ENCODE data around the gene MYO1A.
"Not testable (repeated sequence)": the region's sequence is repeated elsewhere in the genome, so short reads cannot be mapped to it uniquely, and the experiment has no call there.

Gene MYO1A

DNA sequence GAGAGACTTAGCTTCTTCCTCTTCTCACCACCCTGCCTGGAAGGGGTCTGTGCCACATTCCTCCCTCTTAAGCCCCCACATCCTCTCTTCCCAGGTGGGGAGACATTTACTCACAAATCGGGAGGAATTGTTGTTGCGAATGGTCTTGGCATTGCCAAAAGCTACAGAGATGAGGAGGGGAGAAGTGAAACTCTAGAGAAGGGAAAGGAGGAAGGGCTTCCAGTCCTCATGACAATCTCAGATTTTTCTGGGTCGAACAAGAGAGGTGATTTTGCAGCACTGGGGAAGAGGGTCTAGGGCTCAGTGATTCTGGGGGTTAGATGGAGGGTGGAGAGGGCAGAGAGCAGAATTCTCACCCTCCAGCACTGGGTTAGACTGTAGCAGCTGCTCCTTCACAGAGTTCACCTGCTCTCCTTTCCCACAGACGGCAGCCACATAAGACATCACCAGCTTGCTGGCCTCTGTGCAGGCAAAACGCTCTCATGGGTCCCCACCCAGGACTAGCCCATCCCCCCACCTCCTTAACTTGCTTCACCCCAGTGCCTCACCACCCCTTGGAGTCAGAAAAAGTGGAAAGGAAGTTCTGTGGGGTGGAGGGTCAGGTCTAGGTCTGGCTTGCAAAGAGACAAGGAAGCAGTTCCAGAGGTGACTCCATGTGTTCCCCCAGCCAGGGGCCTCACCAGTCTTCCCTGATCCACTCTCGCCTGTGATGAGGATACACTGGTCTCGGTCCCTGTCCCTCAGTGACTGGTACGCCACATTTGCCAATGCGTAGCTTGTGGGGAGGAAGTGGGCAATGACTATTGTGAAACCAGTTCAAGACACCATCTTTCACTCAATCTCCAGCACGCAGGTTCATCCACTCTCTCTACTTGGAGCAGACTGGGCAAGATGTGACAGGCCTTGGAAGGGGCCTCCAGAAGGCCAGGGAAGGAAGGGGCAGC lies 2.7 kb downstream of the MYO1A start:
- no peak for DNase-seq

DNA sequence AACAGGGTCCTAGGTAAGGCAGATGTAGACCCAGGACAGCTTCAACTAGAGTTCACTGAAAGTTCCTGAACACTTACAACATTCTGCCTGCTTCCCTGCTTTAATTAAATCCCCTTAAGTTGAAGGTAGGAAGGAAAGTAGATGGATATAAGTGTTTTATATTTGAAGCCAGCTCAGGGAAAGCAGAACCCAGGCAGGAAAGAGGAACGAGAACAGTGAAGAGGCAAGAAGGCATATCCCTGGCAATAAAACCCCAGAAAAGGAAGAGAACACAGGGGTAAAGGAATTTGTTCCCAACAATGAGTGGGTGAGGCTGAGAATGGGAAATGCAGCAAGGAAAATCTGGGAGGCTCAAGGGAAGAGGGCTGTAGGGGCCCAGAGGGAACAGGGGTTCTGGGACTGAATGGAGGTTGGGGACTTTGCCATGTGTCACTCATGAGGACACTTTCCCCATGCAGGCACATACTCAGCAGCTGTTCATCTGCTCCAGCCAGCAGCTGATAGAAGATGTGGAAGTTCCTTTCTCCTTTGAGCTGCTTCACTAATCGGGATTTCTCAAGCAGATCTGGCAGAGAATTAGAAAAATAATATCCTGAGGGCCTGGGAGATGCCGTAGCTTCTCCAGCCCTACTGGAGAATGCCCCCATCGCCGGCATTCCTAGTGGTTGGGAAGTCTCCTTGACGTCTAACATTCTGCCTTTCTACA lies 3.7 kb downstream of the MYO1A start:
- DNase-seq = no peak

DNA sequence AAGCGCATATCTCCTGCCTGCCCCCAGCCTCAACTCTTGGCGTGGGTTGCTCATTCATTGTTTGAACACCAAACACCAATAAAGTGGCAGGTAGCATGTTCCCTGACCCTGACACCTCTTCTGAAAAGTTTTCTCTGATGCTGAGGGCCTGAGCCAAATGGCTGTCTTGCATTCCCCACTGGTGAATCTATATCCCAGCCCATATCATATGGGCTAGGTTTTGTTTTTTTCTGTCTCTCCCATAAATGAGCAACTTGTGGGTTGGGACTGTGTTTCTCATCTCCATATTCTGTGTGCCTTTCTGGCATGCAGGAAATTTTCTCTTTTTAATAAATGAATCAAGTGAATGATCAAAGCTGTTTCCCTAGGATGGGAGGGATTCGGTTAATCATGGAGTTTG lies 5.0 kb downstream of the MYO1A start:
- no peak for DNase-seq

- DNase-seq = no peak
Measured at GRCh38 chr12:57044468-57044867, 5.5 kb downstream of the MYO1A start.

DNA sequence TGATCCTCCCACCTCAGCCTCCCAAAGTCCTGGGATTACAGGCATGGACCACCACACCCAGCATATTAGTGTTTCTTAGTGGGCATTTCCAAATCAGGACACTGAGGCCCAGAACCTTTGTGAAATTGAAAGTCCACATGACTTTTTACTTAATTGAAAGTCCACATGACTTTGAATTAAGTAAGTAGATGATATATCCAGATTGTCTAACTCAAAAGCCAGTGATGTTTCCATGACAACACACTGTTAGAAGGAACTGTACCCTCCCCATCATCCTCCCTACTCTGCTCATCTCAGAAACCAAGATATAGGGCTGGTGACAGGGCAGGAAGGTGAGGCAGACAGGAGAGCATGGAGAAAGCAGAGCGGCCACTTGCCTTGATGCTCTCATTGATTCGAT lies 7.2 kb downstream of the MYO1A start:
- no peak for DNase-seq

DNA sequence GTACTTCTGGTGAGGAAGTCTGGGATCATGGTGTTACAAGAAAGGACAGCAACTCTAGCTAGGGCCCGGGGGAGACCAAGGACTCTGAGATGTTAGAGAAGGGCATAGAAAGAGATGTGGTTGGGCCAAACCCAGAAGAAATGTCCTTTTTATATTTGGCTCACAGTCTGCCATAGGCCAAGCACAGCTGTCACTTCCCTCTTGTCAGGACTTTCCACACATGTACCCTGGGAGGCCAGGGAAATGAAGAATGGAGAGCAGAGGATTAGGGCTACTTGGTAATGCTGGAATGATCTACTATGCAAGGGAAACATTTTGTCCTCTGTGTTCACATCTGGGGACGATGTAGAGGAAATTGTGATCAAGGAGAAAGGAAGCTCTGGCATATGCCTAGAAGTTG lies 9.2 kb downstream of the MYO1A start:
- DNase-seq = no peak

DNA sequence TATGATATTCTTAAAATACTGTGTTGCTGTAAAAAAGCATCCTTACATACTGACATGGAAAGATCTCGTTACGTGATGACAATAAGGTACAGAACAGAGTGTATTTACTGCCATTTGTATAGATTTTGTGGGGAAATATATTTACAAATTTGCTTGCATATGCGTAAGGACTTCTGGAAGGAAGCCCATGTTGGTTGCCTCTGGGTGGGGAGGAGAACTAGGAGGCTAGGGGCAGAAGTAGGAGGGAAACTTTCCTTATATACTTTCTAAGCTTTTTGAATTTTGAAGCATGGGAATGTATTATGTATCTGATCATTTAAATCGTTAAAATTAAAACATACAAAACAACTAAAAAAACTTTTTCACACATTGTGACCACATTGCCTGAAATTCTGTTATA lies 9.7 kb downstream of the MYO1A start:
- DNase-seq = no peak

- no peak for DNase-seq
Measured at GRCh38 chr12:57039016-57039798, 10.7 kb downstream of the MYO1A start.

- DNase-seq = no peak
Measured at GRCh38 chr12:57037264-57037663, 12.7 kb downstream of the MYO1A start.

- no peak for DNase-seq
Measured at GRCh38 chr12:57033431-57033830, 16.5 kb downstream of the MYO1A start.

GRCh38 chr12:57031789-57032188 lies 18.1 kb downstream of the MYO1A start:
- DNase-seq = no peak

GRCh38 chr12:57031138-57031725 lies 18.7 kb downstream of the MYO1A start:
- no peak for DNase-seq

- DNase-seq = no peak
Measured at GRCh38 chr12:57029457-57029856, 20.5 kb downstream of the MYO1A start.

GRCh38 chr12:57027805-57028153 lies 22.1 kb downstream of the MYO1A start:
- DNase-seq = no peak

DNA sequence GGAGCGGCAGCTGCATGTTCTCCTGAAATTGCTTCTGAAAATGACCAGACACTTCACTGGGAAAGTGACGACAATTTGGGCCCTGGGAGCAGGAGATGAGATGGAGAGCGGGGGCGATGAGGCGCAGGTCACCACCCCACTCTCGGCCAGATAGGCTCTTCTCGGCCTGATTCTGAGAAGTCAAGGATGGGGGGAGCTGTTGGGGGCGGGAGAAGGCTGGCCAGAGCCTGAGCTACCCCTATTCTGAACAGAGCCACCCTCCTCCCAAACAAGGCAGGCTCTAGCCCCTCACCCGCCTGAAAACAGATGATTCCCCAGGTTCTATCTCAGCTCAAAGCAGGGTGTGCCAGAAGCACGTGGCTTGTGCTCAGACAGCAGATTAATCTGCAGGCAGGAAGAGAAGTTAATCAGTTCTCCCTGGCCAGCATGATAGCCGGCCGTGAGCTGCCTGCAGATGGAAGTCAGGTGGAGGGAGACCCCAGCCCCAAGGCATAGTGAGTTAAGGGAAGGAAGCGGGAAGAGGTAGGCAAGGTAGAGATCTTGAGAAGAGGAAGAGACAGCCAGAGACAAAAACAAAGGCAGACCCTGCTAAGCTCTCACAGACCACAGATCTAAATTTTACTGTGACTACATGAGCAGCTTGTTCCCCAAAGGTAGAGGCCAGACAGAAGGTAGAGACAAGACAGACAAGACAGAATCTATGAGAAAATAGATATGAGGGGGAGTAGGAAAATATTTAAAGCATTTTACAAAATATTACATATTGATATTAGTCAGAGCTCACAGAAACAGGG lies 22.7 kb downstream of the MYO1A start:
- DNase-seq = no peak

DNA sequence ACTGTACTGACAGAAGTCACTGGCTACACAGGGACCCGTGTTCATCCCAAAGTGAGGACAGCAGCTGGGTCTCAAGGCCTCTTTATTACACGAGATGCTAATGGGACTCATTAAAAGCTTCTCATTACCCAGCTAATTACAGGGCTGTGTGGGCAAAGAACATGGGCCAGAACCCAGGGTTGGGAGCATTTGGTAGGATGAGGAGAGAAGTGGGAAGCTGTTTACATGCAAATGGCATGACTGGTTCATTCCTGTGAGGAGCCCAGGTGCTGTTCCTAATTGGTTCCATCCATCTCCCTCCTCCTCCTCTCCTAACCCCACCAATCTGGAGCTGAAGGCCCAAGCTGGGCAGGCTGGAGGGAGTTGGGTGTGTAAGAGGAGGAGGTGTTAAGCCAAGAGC lies 24.7 kb downstream of the MYO1A start:
- DNase-seq = no peak

GRCh38 chr12:57022324-57022723 lies 27.6 kb downstream of the MYO1A start:
- not testable (repeated sequence) for DNase-seq

DNA sequence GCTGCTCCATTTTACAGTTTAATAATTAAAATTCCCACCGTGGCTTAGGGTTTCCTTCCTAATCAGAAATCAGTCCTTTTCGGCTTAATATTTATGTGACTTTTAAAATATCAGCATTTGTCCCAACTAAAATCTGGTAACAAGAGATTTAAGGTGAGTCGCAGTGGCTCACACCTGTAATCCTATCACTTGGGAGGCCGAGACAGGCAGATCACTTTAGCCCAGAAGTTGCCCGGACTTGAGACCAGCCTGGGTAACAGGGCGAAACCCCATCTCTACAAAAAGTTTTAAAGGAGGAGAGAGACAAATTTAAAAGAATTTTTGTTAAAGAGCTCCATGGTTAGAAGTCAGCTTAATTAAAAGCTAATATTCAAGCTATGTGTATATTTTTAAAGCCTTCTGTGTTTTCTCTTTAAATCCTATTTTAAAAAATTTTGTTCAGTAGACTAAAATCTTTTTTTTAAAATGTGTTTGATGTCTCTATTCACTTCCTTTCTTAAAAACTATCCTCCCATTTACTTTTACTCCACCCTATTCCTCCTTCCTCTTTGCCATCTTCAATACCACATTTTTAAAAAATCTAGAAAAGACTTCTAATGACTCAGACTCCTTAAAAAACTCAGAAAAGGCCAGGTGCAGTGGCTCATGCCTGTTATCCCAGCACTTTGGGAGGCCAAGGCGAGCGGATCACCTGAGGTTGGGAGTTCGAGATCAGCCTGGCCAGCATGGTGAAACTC lies 29.8 kb downstream of the MYO1A start:
- no peak for DNase-seq

DNA sequence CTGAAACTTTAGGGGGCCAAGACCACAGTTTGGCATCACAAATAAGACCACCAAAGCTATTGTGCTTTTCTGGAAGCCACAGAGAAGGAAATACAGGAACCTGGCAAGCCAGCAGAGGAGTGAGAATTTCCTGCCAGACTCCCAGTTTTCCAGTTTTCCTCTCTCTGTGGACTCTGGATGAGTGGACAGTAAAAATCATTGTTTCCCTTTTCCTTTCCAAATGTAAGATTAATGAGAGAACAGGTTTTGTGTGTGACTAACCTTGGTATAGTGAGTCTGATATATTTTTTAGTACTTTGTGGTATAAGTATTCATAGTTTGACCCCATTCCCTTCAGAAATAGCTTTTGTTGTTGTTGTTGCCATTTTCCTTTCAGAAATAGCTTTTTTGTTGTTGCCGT lies 31.0 kb downstream of the MYO1A start:
- DNase-seq = no peak

DNA sequence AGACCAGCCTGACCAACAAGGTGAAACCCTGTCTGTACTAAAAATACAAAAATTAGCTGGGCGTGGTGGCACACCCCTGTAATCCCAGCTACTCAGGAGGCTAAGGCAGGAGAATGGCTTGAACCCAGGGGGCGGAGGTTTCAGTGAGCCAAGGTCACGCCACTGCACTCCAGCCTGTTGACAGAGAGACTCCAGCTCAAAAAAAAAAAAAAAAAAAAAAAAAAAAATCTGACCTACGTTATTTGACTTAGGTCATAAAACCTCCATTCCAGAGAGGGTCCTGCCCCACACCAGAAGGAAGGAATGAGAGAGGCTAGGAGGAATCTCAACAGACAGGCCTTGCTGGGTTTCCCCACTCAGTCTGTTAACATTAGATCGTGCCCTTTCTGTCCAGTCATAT lies 31.6 kb downstream of the MYO1A start:
- not testable (repeated sequence) for DNase-seq

DNA sequence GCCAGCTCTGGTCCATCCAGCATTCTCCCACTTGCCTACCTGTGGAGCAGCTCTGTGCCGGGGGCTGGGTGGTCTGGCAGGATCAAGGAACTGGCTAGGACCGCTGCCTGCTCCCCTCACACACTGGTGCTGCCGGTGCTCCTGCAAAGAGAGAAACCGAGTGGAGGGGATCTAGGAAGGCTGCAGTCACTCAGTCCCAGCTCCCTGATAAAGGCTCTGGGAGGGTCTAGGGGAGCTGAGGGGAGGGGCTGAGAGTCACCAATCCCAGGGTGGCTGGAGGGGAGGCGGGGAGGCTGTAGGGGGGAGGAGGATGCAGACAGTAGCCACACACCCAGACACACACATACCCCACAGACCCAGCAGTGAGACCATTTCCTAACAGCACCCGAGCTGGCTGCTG lies 33.6 kb downstream of the MYO1A start, which contains the start of gene TAC3:
TSS of gene TAC3 (minus strand) at position 182 of the 400 bp plus-strand sequence. CDS start 732 bp downstream, outside the sequence.
- no peak for DNase-seq

Measured in effector CD8-positive, alpha-beta T cell (primary cell).